ENCODE results near the gene CASZ1.

The CASZ1 gene

DNA sequence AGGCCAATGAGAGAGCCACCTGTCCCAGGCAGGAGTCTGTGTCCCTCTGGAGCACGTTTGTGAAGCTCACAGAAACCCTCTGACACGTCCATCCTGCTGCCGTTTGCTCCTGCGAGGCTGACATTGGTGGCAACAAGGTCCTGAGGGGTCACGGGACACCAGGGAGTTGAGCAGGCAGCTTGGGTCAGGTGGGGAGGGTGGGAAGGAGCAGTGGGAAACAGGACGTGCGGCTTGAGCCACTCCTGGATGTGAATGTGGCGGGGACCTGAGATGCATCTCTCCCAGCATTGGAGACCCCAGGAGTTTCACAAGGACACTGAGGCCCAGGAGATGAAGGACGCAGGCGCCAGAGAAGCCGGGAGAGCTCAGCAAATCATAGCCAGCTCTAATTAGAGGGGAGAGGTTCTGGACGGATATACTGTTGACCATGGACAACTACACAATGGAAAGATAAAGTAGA, 172.7 kb downstream of the CASZ1 start:
- no peaks in the 10 kb centered on the region for H3K27me3 ChIP-seq (ENCODE audit: insufficient read depth, poor library complexity, severe bottlenecking)
- no peak overlapping the region for H3K27ac ChIP-seq (replicated peaks)
- TF ChIP-seq REST (IDR thresholded peaks at IDR 0.05; ENCODE audit: insufficient replicate concordance, low read depth) (no peak), POLR2AphosphoS5 (IDR thresholded peaks at IDR 0.05; ENCODE audit: low read depth) (no peak)
- DNase-seq (ENCODE audit: low read depth in 1 of 2, low spot score in 1 of 2), result no peak
- no peak overlapping the region for H3K4me3 ChIP-seq (replicated peaks; ENCODE audit: insufficient read depth, low read length)

- no peak overlapping the region for H3K4me3 ChIP-seq (replicated peaks; ENCODE audit: insufficient read depth, low read length)
- no peak for DNase-seq (ENCODE audit: low read depth in 1 of 2, low spot score in 1 of 2)
- no peaks in the 10 kb centered on the region for H3K27me3 ChIP-seq (ENCODE audit: insufficient read depth, poor library complexity, severe bottlenecking)
- TF ChIP-seq, protein P1, sequence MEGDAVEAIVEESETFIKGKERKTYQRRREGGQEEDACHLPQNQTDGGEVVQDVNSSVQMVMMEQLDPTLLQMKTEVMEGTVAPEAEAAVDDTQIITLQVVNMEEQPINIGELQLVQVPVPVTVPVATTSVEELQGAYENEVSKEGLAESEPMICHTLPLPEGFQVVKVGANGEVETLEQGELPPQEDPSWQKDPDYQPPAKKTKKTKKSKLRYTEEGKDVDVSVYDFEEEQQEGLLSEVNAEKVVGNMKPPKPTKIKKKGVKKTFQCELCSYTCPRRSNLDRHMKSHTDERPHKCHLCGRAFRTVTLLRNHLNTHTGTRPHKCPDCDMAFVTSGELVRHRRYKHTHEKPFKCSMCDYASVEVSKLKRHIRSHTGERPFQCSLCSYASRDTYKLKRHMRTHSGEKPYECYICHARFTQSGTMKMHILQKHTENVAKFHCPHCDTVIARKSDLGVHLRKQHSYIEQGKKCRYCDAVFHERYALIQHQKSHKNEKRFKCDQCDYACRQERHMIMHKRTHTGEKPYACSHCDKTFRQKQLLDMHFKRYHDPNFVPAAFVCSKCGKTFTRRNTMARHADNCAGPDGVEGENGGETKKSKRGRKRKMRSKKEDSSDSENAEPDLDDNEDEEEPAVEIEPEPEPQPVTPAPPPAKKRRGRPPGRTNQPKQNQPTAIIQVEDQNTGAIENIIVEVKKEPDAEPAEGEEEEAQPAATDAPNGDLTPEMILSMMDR (IDR thresholded peaks at IDR 0.05; ENCODE audit: insufficient read depth, low read length), result no peak
- no peak for TF ChIP-seq SPI1 (IDR thresholded peaks at IDR 0.05; ENCODE audit: borderline replicate concordance, low read depth)
- no peak for TF ChIP-seq GABPA (IDR thresholded peaks at IDR 0.05; ENCODE audit: low read depth)
- TF ChIP-seq REST (IDR thresholded peaks at IDR 0.05; ENCODE audit: insufficient replicate concordance, low read depth), result no peak
- no peak for TF ChIP-seq POLR2AphosphoS5 (IDR thresholded peaks at IDR 0.05; ENCODE audit: low read depth)
- no peak overlapping the region for H3K27ac ChIP-seq (replicated peaks)
Measured at GRCh38 chr1:10622910-10623685, 173.3 kb downstream of the CASZ1 start.

DNA sequence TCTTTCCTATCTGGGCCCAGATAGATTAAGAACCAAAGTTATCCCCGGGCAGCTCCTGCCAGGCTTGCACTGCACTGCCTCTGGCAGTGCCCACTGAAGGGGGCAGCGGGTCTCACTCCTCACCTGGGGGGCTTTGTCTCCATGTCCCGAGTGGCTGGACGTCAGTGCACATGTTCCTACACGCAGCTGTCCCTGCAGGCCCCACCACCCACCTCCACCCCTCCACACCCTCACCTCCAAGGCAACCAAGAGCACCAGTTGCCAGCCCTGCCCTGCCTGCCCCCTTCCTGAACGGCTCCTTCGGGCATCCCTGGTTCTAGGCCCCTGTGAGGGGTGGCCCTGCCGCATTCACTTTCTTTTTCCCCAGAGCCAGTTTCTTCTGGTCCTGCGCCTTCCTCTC, 174.5 kb downstream of the CASZ1 start:
- no peak overlapping the region for H3K4me3 ChIP-seq (replicated peaks; ENCODE audit: insufficient read depth, low read length)
- H3K27ac ChIP-seq (replicated peaks), result no peak overlapping the region
- no peak for DNase-seq (ENCODE audit: low read depth in 1 of 2, low spot score in 1 of 2)
- H3K27me3 ChIP-seq (ENCODE audit: insufficient read depth, poor library complexity, severe bottlenecking), result no peaks in the 10 kb centered on the region
- TF ChIP-seq SPI1 (IDR thresholded peaks at IDR 0.05; ENCODE audit: borderline replicate concordance, low read depth) (no peak), POLR2AphosphoS5 (IDR thresholded peaks at IDR 0.05; ENCODE audit: low read depth) (no peak), GABPA (IDR thresholded peaks at IDR 0.05; ENCODE audit: low read depth) (no peak), REST (IDR thresholded peaks at IDR 0.05; ENCODE audit: insufficient replicate concordance, low read depth) (no peak)
- TF ChIP-seq, protein P1 (IDR thresholded peaks at IDR 0.05; ENCODE audit: insufficient read depth, low read length), result no peak
